Hepatocyte (in vitro differentiated cells): ENCODE data around the gene SCAMP5. TPM values are rescaled to one million over a fixed set of nuclear protein-coding genes. Genes with fewer than 3 reads are reported as not detected.

Experiments
- DNase-seq: peaks from one replicate; pipeline ENCODE4 v3.0.0-alpha.2; 2016; ENCODE audit warnings: low spot score
- H2AFZ ChIP-seq: fragments of 200-600 bp; sonication (generic); 2 replicates; pipeline ENCODE4 v1.6.0; 2016; ENCODE audit warnings: antibody characterized with exemption, mild to moderate bottlenecking
- H3K27ac ChIP-seq: fragments of 200-600 bp; sonication (generic); 2 replicates; pipeline ENCODE4 v1.5.1; 2016; ENCODE audit warnings: mild to moderate bottlenecking
- H3K27me3 ChIP-seq: fragments of 200-600 bp; sonication (generic); 2 replicates; pipeline ENCODE4 v1.6.1; 2016
- H3K36me3 ChIP-seq: fragments of 200-600 bp; sonication (generic); replicated peaks from 2 replicates; pipeline ENCODE4 v1.5.1; 2016; ENCODE audit warnings: low read depth; ENCODE audit not compliant: insufficient read depth
- H3K4me1 ChIP-seq: fragments of 200-600 bp; sonication (generic); 2 replicates; pipeline ENCODE4 v1.5.1; 2016; ENCODE audit warnings: mild to moderate bottlenecking, moderate library complexity; ENCODE audit not compliant: insufficient read depth
- H3K4me2 ChIP-seq: fragments of 200-600 bp; sonication (generic); 2 replicates; pipeline ENCODE4 v1.6.0; 2016
- H3K4me3 ChIP-seq: fragments of 200-600 bp; sonication (generic); 2 replicates; pipeline ENCODE4 v1.5.1; 2016; ENCODE audit warnings: mild to moderate bottlenecking
- H3K79me2 ChIP-seq: fragments of 200-600 bp; sonication (generic); 2 replicates; pipeline ENCODE4 v1.6.0; 2017; ENCODE audit warnings: mild to moderate bottlenecking
- H3K9me2 ChIP-seq: fragments of 200-600 bp; sonication (generic); replicated peaks from 2 replicates; pipeline ENCODE4 v1.6.0; 2017; ENCODE audit warnings: mild to moderate bottlenecking; ENCODE audit not compliant: insufficient read depth
- H3K9me3 ChIP-seq: fragments of 200-600 bp; sonication (generic); 2 replicates; pipeline ENCODE4 v1.5.1; 2016; ENCODE audit warnings: low read depth, mild to moderate bottlenecking
- H4K20me1 ChIP-seq: fragments of 200-600 bp; sonication (generic); 2 replicates; pipeline ENCODE4 v1.6.0; 2016; ENCODE audit warnings: mild to moderate bottlenecking; ENCODE audit not compliant: insufficient read depth, poor library complexity, severe bottlenecking
- CTCF ChIP-seq: fragments of 200-600 bp; sonication (generic); IDR thresholded peaks from 2 replicates; pipeline ENCODE4 v1.5.1; 2016; ENCODE audit warnings: antibody characterized with exemption, mild to moderate bottlenecking; ENCODE audit not compliant: poor library complexity
- EZH2 ChIP-seq: fragments of 200-600 bp; sonication (generic); IDR thresholded peaks from 2 replicates; pipeline ENCODE4 v1.6.1; 2016; ENCODE audit warnings: antibody characterized with exemption, mild to moderate bottlenecking, borderline replicate concordance
- EZH2phosphoT487 ChIP-seq: fragments of 200-600 bp; sonication (generic); IDR thresholded peaks from one replicate; pipeline ENCODE4 v1.6.1; 2018; ENCODE audit warnings: antibody characterized with exemption, mild to moderate bottlenecking, low read depth, moderate library complexity; ENCODE audit not compliant: unreplicated experiment, severe bottlenecking
- WGBS: methylation state at CpG from one replicate; pipeline ENCODE4 v1.1.6; 2016; ENCODE audit warnings: low lambda C conversion rate; ENCODE audit errors: missing lambda C conversion rate; 5-methylcytosine and 5-hydroxymethylcytosine counted together
- polyA plus RNA-seq: library from polyadenylated mRNA; unstranded; fragments of >200 nt; fragmentation: Nextera tagmentation; extraction: Ambion mirVana; gene quantifications from 2 replicates; pipeline ENCODE4 v1.2.1, GENCODE V29; 2016
- total RNA-seq: library from RNA; depleted of rRNA; stranded (reverse); fragments of >200 nt; gene quantifications from 2 replicates; pipeline ENCODE4 v1.2.3, GENCODE V29; 2014

Gene SCAMP5
- total and polyA plus RNA-seq, 2 experiments from 2014 or later, result 10.6 to 18.8 TPM

GRCh38 chr15:74959586-74959939 is 35.8 kb upstream of the SCAMP5 start:
- no peaks in the 10 kb centered on the region for H4K20me1 ChIP-seq
- H3K27ac ChIP-seq, result no peak overlapping the region
- WGBS, result 26% methylated on average over 2 of the region's 8 CpGs
- DNase-seq, result no peak
- H3K9me2 ChIP-seq, result no peaks in the 10 kb centered on the region
- H3K9me3 ChIP-seq, result no peaks in the 10 kb centered on the region
- H3K36me3 ChIP-seq, result no peaks in the 10 kb centered on the region
- H3K4me3 ChIP-seq, result no peak overlapping the region
- H3K27me3 ChIP-seq, result peaks cover 55% of the 10 kb centered on the region
- peak overlapping the region; percentile 97 for H3K4me2 ChIP-seq
- TF ChIP-seq EZH2phosphoT487 (no peak), CTCF (no peak)
- peaks cover 39% of the 10 kb centered on the region for H3K4me1 ChIP-seq
- peak overlapping the region; percentile 95 for H2AFZ ChIP-seq
- H3K79me2 ChIP-seq, result peaks cover 6% of the 10 kb centered on the region

DNA sequence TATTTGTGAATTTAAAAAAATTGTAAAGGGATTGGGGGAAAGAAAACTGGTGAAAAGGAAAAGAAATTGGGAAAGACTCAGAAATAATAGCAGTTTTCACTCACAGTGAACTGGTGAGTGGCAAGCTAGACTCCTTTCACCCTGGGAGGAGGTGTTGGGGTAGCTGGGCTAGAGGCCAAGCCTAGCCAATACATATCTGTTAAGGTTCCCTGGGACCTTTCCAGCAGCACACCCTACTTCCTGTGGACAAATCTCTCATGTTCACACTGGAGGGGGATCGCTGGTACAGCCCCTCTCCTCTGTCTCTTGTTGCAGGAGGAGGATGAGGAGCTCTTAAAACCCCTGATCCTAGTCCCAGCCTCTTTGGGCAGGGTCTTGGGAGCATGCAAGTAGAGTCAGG is 35.1 kb upstream of the SCAMP5 start:
- no peak for TF ChIP-seq CTCF
- no peak for TF ChIP-seq EZH2
- no peak for TF ChIP-seq EZH2phosphoT487
- H3K9me3 ChIP-seq, result no peaks in the 10 kb centered on the region
- no peaks in the 10 kb centered on the region for H3K36me3 ChIP-seq
- H3K4me1 ChIP-seq, result peaks cover 33% of the 10 kb centered on the region
- H3K79me2 ChIP-seq, result peaks cover 6% of the 10 kb centered on the region
- 68% methylated on average over 1 of the region's 1 CpG for WGBS
- H4K20me1 ChIP-seq, result no peaks in the 10 kb centered on the region
- peaks cover 55% of the 10 kb centered on the region for H3K27me3 ChIP-seq
- no peaks in the 10 kb centered on the region for H3K9me2 ChIP-seq
- no peak overlapping the region for H2AFZ ChIP-seq
- no peak overlapping the region for H3K4me2 ChIP-seq
- H3K4me3 ChIP-seq, result no peak overlapping the region
- DNase-seq, result no peak
- no peak overlapping the region for H3K27ac ChIP-seq

- H3K27me3 ChIP-seq, result peaks cover 51% of the 10 kb centered on the region
- WGBS, result 78% methylated on average over 3 of the region's 3 CpGs
- no peak for DNase-seq
Observed at GRCh38 chr15:74960995-74961588, 34.3 kb upstream of the SCAMP5 start.

More at GRCh38 chr15:74960995-74961588, 34.3 kb upstream of the SCAMP5 start:
- no peak for TF ChIP-seq EZH2
- no peak for TF ChIP-seq EZH2phosphoT487
- TF ChIP-seq CTCF, result no peak
- Histone ChIP-seq H3K9me3 (no peaks in the 10 kb centered on the region), H3K4me1 (peaks cover 26% of the 10 kb centered on the region), H3K4me3 (no peak overlapping the region), H2AFZ (no peak overlapping the region), H3K36me3 (no peaks in the 10 kb centered on the region), H3K79me2 (no peaks in the 10 kb centered on the region), H4K20me1 (no peaks in the 10 kb centered on the region), H3K9me2 (no peaks in the 10 kb centered on the region), H3K4me2 (no peak overlapping the region), H3K27ac (no peak overlapping the region)
